Skeletal muscle cell (primary cell): Measurements from ENCODE around the gene EXOG.
"Not testable (repeated sequence)": the region's sequence is repeated elsewhere in the genome, so short reads cannot be mapped to it uniquely, and the experiment has no call there.

Source experiments
- DNase-seq: peaks from one replicate; pipeline ENCODE4 v3.0.0-alpha.2; 2010; ENCODE audit warnings: low read depth
- H3K4me3 ChIP-seq: 2 replicates; pipeline ENCODE4 v1.5.1; 2011; ENCODE audit warnings: low read depth, mild to moderate bottlenecking, control low read depth, low read length, moderate library complexity

The EXOG gene

DNA sequence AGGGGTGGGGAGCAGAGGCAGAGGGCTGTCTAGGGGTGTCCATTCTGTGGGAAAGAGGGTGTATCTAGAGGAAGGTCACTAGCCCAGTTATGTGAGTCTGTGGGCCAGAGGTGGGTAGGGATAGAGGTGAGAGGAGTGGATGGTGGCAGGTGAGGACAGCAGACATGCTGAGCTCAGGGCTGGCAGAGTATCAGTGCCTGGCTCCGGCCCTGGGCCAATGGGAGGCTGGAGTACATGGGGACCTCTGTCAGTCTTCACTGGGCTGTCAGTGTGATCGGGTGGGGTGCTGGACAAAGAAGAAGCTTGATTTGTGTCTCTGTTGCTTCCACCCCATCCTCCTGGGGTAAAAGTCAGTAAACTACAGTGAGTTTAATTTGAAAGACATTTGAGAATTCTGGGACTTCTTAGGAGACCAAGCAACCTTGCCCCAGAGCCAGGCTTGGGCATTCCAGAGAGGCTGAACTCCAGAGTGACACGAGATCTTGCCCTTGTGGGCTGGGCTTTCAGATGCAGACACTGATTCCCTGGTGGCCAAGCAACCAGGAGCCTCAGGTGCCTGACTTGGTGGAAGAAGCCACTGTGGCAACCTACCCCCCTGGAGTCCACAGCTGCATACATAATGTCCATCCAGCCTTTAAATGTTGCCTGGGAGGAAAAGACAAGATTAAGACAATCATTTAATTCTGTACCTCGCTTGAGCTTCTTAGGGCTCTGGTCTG lies 60.7 kb downstream of the EXOG start:
- no peak for DNase-seq
- H3K4me3 ChIP-seq = no peak overlapping the region

DNA sequence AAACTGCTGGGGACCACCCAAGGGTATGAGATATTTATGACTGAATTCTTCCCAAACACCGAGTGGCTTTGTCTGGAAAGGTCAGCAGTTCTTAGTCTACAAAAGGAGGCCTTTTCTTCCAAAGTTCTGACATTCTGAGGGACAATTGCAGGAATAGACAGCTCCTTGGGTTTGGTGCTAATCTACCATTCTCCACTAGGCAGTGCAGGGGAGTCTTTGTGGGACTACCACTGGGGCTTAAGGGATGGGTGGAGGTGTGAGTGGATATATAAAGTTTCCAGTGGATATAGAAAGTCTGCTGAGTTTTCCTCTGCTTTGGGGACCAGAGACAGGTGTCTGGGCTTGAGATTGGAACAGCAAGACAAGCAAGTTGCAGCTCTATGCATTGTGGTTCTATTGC lies 62.7 kb downstream of the EXOG start:
- no peak overlapping the region for H3K4me3 ChIP-seq
- DNase-seq = no peak

DNA sequence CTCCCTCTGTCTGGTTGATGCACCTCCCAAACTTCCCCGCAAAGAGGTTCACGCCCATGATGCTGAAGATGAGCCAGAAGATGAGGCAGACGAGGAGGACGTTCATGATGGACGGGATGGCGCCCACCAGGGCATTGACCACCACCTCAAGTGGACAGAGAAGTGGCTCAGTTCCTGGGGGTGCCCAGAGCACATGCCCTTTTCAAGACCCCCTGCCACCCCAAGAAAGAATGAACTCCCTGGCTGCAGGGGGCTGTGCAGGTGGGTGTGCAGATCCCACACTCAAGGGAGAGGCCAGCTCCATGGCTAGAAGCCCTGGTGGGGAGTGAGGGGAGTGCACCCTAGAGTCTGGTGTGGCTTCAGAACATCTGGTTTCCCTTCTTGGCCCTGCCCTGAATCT lies 64.1 kb downstream of the EXOG start:
- no peak overlapping the region for H3K4me3 ChIP-seq
- DNase-seq = no peak

DNA sequence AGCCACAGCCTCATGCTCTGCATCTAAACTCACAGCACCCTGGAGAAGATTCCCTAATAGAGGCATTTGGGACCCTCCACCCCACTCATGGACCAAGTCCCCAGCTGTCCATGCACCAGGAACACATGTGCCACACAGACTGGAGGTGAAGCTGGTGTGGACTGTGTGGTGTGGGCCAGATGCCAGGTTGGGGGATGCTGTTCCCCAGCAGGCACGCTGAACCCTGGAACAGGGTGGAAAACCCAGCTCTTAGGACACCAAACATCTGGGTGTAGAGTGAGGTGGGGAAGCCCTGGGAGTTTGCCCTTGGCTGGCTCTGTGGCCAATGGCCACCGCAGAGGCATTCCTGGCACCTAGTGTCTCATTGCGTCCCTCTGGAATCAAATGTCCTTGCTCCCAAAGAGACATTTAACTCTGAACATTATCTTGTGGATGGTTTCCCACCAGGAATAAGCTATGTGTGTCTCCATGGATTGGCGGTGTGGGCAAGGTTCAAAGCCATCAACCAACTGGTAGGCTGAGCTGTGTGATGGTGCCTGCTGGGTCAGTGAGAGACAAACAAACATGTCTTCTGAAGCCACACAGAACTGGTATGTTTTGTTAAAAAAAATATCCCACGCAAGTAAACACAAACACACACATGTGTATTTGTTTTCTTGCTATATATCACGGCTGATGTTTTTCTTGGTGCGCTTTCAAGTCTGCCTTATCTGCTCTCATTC lies 65.0 kb downstream of the EXOG start:
- no peak for DNase-seq

DNA sequence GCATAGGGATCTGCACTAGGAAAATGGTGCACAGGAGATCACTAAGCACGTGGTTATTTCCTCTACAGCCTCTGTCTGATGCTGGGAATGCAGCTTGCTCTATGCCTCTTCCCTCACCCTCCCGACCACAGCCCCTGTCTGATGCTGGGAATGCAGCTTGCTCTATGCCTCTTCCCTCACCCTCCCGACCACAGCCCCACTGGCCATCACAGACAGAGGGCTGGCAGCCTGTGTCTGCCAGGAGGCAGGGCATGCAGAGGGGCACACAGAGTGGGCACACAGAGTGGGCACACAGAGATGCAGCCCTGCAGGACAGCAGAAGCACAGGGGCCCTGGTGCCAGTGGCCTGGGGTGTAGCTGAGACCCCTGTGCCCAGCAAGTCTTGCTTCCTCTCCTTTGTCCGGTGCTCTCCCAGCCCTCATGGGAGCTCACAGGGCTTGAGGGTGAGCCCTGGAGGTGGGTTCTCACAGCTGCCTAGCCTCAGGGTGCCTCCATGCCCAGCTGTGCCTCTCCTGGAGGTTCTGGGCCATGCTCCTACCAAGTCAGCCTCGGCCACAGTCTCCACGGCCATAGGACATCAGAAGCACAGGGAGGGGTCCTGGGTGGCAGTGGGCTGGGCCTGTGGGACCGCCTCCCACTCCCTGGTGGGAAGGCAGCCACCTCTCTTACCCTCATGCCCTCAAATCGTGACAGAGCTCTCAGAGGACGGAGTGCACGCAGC lies 65.8 kb downstream of the EXOG start:
- DNase-seq = no peak
- H3K4me3 ChIP-seq = no peak overlapping the region

More for the DNA sequence above, 65.0 kb downstream of the EXOG start:
- no peak overlapping the region for H3K4me3 ChIP-seq

DNA sequence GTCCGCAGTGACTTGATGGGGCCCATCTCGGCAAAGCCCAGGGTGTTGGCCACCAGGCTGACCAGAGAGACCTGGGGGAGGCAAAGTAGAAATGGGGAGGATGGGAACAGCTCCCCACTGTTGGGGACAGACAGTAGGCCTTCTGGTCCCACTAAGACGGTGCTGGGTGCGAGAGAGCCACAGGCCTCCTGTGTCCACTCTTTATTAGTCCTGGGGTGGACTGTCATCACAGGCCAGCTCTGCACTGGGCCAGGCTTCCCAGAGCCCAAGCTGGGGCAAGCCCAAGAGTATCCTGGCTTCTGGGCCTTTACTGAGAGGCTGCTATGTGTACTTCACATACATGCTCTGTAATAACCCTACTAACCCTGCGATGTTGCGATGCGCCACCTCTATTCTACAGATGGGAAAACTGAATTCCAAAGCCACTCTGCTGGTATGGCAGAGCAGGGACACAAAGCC lies 66.4 kb downstream of the EXOG start:
- no peak overlapping the region for H3K4me3 ChIP-seq
- no peak for DNase-seq

DNA sequence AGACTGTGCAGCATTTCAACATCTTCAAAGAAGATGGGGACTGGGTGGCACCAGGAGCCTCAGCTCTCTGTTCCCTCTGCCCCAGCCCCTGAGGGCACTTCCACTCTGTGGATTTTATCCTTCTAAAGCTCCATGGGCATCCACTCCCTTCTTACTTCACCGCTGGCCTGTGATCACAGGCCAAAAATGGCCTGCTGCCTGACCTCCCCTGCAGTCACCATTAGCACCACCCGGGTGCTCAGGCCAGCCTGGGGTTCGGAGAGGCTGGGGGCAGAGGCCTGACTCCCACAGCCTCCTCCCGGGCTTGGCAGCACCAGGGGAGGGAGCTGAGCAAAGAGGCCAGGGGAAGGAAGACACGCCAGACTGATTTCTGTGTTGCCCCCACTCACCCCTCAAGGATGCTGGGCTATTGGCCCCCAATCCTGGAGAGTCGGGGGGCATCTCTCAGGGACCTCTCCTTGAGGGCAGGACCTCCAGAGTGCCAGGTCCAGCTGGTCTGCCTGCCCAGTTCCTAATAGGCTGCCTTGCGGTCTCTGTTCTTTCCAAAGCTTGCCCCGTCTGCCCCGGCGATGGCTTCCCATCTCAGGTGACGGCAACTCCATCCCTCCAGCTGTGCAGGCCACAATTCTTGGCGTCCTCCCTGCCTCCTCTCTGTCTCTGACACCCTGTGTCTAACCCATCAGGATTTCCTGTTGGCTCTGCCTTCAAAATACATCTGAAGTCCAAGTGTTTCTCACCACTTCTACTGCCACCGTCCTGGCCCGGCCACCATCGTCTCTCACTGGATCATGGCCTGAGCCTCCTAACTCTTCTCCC lies 67.1 kb downstream of the EXOG start:
- no peak for DNase-seq

DNA sequence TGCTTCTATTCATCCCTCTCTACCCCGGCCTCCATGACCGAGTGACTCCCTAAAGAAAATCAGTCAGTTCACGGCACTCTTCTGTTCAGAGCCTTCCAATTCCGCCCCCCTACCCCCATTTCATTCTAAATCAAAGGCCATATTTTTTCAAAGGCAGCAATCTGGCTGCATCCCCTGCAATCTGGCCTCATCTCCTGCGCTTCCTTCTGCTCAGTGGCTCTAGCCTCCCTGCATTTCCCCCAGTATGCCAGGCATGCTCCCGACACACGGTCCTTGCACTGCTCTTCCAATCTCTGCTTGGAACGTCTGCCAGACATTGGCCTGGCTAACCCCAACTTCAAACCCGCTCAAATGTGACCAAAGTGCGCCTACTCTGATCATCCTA lies 67.7 kb downstream of the EXOG start:
- no peak overlapping the region for H3K4me3 ChIP-seq
- no peak for DNase-seq

More for the DNA sequence above, 67.1 kb downstream of the EXOG start:
- H3K4me3 ChIP-seq = no peak overlapping the region

DNA sequence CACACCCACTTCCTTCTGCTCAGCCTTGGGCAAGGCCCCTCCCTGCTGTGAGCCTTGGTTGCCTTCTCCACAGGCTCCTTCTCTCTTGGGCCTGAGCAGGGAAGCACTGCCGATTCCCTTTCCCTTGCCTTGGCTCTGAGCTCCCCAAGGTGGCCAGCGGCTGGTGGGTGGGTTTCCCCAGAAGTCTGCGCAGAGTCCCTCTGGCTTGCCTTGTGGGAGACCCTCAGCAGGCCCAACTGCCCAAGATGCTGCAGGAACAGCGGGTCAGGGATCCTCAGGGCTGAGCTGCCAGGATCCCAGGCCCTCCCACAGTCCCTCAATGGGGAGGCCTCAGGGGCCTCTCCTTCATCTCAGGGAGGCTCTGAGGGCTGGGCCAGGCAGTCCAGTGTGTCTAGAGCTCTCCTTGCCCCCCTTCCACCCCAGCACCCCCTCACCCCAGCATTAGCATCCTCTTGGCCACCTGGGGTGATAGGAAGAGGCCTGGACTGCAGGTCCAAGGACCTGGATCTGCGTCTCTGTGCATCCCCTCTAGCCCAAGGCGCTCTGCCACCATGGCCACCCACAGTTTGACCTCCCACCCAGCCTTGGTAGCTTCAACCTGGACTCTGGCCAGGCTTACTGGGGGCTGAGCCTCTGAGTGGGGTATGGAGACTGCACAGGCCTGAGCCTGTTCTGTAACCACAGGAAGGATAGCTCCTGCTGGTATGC lies 68.6 kb downstream of the EXOG start:
- H3K4me3 ChIP-seq = no peak overlapping the region

DNA sequence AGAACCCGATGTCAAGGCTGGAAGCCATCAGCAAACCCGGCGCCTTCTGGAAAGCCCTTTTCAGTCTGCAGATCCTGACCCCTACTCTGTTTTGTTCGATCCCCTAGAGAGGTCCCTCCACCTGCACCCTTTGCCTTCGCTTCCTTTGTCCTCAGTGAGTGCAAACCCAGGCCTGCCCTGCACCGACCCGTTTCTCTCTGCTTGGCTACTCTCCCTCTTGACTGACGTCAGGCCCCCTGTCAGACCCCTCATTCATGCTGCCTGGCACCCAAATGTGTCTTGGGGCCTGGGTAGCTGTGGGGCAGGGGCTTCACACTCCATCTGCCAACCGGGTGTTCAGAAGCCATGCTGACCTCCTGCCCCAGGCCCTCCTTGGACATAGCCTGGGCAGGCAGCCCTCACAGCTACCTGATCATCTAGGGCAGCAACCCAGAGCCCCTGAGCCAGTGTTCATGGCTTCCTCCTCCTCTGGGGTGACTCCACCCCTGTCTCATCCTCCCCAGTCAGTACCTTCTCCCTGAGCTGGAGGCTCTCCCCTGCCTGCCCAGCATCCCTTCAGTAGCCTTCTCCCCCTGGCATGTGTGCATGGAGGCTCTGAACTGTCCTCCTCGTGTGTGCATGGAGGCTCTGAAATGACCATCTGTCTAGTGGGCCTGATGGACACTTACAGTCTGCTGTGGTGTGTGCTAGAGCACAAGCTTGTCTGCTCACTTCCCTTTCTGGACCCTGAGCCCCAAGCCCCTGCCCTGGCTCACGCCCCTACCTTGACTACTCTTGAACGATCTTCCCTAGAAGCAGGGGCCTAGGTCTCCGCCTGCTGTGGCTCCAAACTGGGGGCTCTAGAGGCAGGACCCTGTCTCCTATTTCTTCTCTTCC lies 69.4 kb downstream of the EXOG start:
- no peak overlapping the region for H3K4me3 ChIP-seq
- DNase-seq = no peak

More for the DNA sequence above, 68.6 kb downstream of the EXOG start:
- no peak for DNase-seq

DNA sequence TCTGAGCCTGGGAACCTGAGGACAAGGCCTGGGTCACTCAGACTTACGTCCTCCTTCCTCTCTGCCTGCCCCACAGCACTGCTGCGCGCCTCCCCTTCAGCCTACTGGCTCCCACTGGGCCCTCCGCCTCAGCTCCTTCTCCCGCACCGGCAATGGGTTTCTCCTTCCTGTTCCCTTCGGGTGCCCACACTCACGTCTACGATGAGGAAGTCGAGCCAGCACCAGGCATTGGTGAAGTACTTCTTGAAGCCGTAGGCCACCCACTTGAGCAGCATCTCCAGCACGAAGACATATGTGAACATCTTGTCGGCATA lies 70.0 kb downstream of the EXOG start:
- no peak for DNase-seq
- H3K4me3 ChIP-seq = no peak overlapping the region

DNA sequence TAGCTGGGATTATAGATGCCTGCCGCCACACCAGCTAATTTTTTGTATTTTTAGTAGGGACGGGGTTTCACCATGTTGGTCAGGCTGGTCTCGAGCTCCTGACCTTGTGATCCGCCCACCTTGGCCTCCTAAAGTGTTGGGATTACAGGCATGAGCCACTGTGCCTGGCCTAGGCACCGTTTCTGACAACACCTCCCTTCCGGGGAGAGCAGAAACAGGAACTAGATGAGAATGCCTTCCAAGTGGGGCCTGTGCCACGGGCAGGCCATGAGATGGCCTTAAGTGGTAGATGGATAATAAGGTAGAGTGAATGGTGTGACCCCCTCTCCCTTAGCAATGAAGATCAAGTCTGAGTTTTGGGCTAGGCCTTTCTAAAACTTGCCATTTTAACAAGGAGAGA lies 70.7 kb downstream of the EXOG start:
- not testable (repeated sequence) for DNase-seq, H3K4me3 ChIP-seq

DNA sequence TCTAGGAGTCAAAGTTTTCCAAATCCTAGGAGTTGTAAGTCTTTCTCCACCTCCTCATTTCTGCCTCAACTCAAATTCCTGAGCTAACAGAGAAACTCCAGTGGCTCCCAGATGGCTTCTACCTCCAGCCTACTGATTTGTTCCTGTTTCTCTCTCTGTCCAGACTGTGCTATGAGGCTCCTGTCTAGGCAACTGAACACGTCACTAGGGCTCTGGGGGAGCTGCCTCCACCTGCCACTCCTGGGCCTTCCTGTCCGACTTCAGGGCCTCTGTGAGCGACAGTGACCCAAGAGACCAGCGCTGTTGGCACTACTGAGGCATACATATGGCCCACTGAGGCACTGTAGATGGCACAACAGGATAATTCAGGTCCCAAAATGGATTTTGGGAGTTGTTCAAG lies 71.4 kb downstream of the EXOG start:
- H3K4me3 ChIP-seq = no peak overlapping the region
- no peak for DNase-seq

DNA sequence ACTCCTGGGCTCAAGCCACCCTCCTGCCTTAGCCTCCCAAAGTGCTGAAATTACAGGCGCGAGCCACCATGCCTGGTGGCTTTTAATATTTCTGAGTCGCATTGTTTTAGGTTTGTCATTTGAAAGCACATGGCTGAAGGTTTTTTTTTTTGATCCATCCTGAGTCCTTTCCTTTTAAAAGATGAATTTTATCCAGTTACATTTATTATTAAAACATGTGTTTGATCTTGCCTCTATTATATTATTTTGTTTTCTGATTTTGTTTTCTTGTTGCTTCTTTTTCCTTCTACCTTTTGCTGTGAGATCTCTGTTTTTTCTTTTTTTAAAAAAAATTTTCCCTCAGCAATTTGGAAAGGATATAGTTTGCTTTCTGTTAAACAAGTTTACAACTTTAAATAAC lies 77.0 kb downstream of the EXOG start:
- H3K4me3 ChIP-seq = no peak overlapping the region
- DNase-seq = no peak

DNA sequence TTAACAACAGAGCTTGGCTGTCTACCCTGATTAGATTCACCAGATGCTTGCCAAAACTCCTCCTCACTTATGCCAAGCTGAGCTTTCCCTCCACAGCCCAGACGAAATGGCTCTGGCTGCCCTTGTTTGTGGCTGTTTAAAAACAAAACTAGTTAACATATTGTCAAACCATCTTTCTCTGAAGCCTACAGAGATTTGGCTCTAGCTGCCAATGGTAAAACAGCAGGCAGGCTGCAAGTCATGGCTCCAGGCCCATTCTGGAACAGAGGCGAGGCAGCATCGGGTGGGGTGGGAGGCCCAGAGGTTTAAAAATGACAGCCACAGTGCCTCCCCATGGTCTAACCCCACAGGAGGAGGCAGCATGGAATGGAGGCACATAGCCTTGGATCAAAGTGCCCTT lies 77.4 kb downstream of the EXOG start:
- DNase-seq = no peak
- no peak overlapping the region for H3K4me3 ChIP-seq

DNA sequence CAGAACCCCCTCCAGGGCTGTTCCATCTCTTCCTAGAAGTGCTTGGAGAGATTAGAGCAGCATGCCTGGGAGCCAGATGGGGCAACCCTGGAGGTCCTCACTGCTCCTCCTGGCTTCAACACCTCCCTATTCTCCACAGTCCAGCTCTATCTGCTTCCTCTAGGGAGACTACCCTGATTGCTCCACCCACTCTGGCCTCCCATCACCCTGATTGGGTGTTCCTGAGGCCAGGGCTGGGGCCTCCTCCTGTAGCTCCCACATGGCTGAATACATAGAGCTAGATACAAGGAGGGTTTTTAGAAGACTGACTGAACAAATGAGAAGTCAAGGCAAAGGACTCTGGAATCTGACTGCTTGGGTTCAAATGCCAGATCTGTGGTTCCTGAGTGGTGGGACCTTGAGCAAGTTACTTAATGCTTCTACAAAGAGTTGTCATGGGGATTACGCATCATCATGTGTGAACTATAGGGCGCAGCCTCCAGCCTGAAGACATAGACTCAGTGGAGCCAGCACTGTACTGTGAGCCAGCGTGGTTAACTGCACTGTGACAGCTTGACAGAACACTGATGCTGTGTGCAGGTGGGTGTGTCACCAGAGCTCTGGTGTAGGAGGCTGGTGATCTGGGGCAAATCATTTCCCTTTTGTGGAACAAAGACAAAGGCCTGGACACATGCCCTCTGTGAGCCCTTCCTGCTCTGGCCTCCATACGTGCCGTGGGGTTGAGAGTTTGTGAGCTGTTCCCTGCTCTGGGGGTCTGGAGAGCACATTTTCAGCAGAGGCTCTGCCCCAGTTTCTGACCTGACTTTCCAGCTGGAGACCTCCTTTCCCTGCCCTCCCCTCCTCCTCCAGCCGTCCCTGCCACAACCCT lies 78.5 kb downstream of the EXOG start:
- H3K4me3 ChIP-seq = no peak overlapping the region
- DNase-seq = no peak

DNA sequence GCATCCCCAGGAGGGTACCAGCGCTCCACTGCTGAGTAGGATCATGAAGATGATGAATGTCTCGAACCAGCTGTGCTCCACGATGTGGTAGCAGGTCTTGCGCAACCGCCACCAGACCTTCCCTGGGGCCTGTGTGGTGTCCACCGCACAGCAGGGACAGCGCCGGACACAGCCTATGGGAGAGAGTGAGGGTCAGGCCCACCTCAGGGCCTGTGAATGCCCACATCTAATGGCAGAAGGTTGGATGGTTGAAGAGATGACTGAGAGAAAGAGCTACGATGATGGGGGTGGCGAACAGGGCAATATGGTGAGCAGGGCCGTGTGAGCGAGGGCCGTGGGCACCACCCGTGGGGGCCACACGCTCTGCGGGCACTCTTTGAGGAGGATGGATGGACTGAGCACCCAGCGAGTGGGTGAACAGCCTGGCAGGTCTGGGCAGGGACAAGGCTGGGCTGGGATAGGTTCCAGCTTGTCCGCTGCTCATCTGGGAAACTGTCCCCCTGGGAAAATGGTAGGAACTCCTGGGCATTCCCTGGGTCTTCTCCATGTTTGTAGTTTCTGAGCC lies 79.2 kb downstream of the EXOG start:
- no peak for DNase-seq
- H3K4me3 ChIP-seq = no peak overlapping the region
